Medulla oblongata (tissue), 1 donor: ENCODE measurements around the gene BMPR1B.

Experiments
- DNase-seq: peaks from one replicate; pipeline ENCODE4 v3.0.0-alpha.2; 2015; ENCODE audit errors: extremely low spot score

BMPR1B gene

DNA sequence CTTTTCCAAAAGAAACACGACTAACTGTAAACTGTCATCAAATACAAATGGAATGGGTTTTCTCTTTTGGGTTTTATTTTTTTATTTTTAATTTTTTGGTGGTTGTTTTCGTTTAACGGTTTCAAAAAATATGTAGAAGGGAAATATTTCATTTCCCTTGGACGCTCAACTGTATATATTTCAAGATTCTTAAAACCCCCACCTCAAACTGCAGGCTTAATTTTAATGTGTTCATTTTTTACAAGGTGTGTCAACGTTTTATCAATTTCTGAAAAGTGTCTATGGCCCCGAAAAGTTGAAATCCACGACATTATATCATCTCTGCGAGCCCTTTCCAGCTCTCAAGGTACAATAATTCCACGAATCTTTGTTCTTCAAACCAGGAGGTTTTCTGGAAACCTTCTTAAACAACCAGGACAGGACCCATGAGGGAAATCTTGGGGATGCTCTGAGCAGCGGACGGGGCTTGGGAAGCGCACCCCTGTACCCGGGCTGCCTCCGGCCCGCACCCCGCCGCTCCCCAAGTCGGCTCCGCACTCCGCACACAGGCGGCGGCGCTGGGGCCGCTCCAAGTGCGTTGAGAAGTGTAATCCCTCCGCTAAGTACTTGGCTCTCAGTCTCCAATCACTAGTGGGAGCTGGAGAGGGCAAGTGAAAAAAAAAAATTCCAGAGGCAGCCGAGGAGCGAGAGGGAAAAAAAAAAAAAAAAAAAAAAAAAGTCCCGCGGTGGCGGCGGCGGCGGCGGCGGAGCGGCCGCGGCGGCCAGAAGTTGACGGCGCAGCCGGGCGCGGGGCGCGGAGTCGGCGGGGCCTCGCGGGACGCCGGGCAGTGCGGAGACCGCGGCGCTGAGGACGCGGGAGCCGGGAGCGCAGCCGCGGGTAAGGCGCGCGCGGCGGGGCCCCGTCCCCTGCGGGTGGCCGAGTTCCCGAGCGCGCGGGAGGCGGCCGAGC is at the start of gene BMPR1B:
Gene BMPR1B, plus strand, starts transcription at position 764 of the 949 bp plus-strand sequence. CDS start 346,470 bp downstream, outside the sequence.
- peak; percentile 26 for DNase-seq

- no peak for DNase-seq
These were observed 46.1 kb upstream of the BMPR1B start for GRCh38 chr4:94711635-94712034.

DNA sequence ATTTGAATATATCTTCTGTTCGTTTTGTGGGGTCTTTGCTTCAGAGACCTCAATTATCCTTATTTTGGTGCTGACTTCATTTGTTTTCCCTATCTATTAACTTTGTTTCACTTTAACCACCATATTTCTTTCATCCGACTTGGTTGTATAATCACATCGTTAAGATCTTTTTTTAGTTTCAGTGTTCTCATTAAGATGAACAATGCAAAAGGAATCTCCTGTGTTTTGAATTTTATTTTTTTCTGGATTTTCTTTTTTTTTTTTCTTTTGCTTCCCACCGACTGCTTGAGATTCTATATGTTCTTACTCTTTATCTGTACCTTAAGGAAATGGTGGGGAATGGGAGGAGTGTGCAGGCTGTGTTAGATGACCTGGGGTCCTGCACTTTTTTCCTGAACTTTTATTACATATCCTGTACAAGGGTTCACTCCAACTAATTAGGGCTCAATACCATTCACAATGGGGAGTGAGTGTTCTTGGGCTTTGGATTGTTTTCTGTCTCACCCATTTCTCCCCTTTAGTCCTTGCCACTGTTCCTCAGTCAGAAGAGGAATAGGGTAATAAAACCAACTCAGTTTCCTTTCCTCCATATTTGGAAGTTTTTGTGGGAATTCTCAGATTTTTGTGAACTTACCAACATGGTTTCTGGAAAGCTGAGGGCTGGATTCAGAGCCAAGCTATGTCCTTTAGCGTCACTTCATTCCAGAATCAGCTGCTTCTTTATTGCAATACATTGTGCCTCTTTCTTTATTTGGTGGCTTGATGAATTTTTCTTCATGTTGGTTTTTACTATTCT is 43.2 kb upstream of the BMPR1B start:
- DNase-seq = no peak

DNA sequence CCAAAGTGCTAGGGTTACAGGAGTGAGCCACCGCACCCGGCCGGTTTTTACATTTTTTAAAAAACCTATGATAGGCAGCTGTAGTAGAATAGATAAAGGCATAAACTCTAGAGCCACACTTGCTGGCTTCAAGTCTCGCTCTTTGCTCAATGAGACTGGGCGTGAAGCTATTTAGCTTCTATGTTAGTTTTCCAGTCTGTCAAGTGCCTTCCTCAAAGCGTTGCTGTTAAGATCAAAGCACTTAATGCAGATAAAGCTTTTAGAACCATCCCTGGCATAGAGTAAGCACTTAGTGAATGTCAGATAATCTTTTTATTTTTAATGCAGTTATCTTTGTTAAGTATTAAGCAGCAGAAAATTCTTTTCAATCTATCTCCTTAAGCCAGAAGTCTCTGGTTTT is 42.0 kb upstream of the BMPR1B start:
- DNase-seq = no peak

DNA sequence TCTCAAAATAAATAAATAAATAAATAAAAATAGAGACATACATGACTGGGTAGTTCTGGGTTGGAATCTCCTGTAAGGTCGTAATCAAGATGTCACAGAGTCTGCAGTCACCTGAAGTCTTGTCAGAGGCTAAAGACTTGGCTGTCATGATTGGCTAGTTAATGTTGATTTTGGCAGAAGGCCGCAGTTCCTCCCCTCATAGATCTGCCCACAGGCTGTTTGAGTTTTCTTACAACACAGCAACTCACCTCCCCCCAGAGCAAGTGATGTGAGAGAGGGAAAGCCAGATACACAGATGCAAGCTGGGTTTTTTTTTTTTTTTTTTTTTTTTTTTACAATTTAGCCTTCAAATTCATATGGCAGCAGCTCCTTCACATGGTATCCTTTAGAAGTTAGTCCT is 36.4 kb upstream of the BMPR1B start:
- no peak for DNase-seq

- no peak for DNase-seq
These were observed 35.5 kb upstream of the BMPR1B start for GRCh38 chr4:94722270-94722669.

- no peak for DNase-seq
These were observed 35.0 kb upstream of the BMPR1B start for GRCh38 chr4:94722748-94723147.

DNA sequence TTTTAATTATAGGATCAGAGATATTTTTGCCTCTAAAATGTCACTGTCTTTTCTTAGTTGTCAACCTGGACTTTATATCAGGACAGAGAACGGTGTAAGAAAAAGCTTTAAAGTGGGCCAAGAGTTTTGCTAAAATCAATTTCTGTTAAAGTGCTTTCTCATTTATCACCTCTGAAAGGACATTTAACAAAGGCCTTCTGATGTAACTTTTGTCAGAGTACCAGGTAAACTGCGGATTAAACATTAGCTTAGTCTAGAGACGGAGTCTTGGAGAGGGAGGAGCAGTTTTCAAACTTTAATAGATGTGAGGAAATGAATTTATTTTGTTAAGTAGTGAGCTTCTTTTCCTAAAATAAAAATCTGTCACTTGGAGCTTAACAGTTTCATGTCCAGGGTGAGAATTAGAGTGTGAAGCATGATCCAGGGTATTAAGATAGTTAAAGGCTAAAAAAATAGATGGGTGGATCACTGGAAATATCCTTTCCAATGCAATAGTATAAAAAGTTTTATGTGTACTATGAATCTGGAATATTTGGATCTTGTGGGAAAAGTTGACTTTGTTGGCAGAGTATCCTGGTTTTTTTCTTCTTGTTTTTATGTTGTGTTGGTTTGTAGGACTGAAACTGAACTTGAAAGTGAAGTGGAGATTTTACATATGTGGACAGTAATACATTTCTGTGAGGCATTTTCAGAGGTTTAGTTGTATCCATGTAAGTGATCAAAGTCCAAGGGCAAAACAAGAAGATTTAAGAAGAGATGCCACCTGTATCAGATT is 33.6 kb upstream of the BMPR1B start:
- no peak for DNase-seq

GRCh38 chr4:94726524-94727123 is 31.1 kb upstream of the BMPR1B start:
- no peak for DNase-seq

GRCh38 chr4:94728056-94728766 is 29.5 kb upstream of the BMPR1B start:
- no peak for DNase-seq

GRCh38 chr4:94732358-94732698 is 25.4 kb upstream of the BMPR1B start:
- no peak for DNase-seq

- no peak for DNase-seq
These were observed 18.0 kb upstream of the BMPR1B start for GRCh38 chr4:94739741-94740140.

DNA sequence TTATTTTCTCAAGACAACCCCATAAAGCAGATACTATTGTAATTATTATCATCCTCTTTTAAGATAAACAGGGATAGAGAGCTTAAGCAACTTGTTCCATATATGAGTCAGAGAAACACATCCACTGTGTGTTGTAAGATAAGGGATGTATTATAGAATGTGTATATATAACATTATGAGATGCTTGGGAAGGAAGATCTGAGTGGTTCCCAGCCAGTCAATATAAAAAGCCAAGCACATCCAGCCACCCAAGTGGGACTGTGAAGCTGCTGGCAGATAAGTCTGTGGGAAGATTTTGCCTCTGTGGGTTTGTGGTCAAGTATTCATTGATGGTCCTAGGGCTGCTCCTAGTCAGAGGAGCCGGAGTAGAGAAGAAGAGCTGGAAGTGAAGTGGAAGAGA is 16.5 kb upstream of the BMPR1B start:
- DNase-seq = no peak

DNA sequence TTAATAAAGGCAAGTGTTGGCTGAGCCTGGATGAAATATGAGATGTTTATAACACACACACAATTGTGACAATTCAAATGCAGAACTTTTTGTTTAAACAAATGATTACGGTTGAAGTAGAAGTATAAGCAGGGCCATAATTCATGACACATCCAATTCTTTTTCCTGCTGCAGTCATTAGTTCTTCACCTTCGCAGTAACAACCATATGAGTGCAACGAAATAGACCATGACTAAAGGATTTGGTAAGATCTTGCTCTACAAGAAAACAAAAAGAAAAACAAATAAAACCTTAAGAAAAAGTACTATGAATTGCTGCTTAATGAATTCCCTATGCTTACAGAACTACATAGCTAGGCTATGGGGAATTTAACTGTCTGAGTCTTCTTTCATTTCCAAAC is 13.9 kb upstream of the BMPR1B start:
- DNase-seq = no peak

DNA sequence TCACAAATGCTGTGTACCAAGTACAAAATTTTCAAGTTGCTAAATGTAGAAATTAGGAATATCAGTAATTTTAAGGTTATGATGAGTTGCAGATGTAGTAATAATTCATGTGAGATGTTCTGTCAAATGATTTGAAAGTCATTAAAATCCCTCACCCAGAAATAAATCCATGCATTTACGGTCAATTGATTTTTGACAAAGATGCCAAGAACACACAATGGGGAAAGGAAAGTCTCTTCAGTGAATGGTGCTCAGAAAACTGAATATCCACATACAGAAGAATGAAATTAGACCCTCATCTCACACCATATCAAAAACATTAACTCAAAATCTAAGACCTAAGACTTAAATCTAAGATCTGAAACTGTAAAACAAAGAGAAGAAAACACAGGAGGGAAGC is 12.9 kb upstream of the BMPR1B start:
- DNase-seq = no peak

GRCh38 chr4:94746746-94747145 is 11.0 kb upstream of the BMPR1B start:
- DNase-seq = no peak

DNA sequence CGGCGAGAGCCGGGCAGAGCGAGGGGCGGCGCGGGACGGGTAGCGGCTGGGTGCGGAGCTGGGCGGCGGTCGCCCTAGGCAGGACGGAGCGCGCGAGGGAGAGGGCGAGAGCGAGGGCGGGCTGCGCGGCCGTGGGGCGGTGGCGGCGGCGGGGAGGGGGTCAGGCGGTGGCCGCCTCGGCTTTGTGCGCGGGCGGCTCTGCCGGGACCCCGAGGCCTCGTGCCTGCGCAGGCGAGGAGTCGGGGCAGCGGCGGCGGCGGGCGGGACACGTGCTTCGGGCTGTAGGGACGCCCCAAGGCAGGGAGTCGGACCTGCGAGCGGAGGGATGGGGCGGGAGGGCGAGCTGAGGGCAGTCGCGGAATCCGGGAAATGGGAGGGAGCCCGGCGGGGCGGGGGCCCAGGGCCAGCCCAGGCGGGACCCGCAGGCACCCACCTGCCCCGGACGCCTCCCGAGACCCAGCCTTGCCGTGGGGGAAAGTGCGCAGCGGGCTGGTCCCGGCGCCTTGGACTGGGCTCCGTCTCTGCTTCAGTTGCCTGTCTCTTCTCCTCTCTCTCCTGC is 465 bp downstream of the BMPR1B start:
- no peak for DNase-seq

- DNase-seq = peak; percentile 30
These were observed 1.1 kb downstream of the BMPR1B start for GRCh38 chr4:94758700-94759399.

DNA sequence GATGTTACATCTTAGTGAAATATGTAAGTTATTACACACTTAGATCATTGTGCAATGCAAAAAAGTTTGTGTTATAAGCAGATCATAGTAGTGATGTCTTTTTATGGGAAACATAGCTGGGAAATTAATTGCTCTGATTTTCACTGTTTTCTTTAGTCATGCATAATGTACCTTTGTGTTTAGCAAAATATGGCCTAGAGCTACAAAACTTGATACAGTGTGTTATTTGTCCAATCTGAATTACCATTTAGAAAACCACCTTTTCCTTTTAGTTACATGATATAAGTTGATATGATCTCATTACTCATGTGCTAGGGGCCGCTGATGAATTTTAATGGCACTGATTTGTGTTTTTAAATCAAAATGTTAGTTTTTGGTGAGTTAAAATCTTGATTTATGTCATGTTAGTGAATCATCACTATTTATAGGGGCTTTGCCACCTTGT is 2.0 kb downstream of the BMPR1B start:
- DNase-seq = no peak

DNA sequence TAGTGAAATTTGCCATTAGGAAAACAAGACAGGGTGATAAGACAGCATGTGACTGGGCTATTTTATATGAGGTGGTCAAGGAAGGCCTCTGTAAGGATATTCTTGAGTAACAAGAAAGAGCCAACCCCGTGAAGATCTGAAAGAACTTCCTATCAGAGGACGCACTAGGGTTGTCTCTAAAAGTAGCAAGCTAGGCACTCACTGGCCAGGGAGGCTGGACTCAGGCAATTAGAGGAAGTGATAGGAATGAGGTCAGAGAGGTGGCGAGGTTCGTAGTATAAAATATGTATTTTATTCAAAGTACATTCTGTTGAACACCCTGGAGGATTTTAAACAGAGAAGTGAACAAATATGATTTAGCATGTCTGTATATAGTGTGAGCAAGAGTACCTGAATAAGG is 4.6 kb downstream of the BMPR1B start:
- no peak for DNase-seq
